AG04449 (cell line): Measurements from ENCODE around the gene PMEPA1.

Experiments
- CTCF ChIA-PET: fragments of 350-600 bp; formaldehyde crosslinking; extraction: SDS; loops from one replicate; lab custom pipeline; 2021; ENCODE audit warnings: antibody characterized with exemption; lab: Yijun Ruan, JAX
- POLR2A ChIA-PET: fragments of 400-600, 350-600 bp; formaldehyde crosslinking; extraction: SDS; loops from one replicate; lab custom pipeline; 2020; ENCODE audit warnings: antibody characterized with exemption, inconsistent platforms; lab: Yijun Ruan, JAX
- DNase-seq: peaks from one replicate; pipeline ENCODE4 v3.0.0-alpha.2; 2010; ENCODE audit warnings: low read depth, low spot score
- H3K4me3 ChIP-seq: 2 replicates; pipeline ENCODE4 v1.5.1; 2011; ENCODE audit warnings: low read depth, mild to moderate bottlenecking, control low read depth, low read length
- CTCF ChIP-seq: IDR thresholded peaks from one replicate; pipeline ENCODE4 v1.5.1; 2011; ENCODE audit warnings: mild to moderate bottlenecking, moderate library complexity, low read length, control low read depth, inconsistent platforms; ENCODE audit not compliant: insufficient read depth; ENCODE audit errors: missing control alignments

The PMEPA1 gene

GRCh38 chr20:57696401-57696961, 13.3 kb downstream of the PMEPA1 start:
- TF ChIP-seq CTCF = no peak
- H3K4me3 ChIP-seq = no peak overlapping the region
- POLR2A ChIA-PET = no interaction called here
- CTCF ChIA-PET = interaction anchor here (0.7 to 2.9 kb wide), 2 partner anchors 12 to 43 kb away, joined by 3 to 7 read pairs; no protein-coding TSS in a partner anchor
- DNase-seq = no peak

- DNase-seq = no peak
- POLR2A ChIA-PET = no interaction called here
- H3K4me3 ChIP-seq = no peak overlapping the region
- TF ChIP-seq CTCF = no peak
- CTCF ChIA-PET = interaction anchor here (2.9 kb wide), 1 partner anchor 42 kb away, joined by 7 read pairs; no protein-coding TSS in a partner anchor
Measured at GRCh38 chr20:57695940-57696339, 13.9 kb downstream of the PMEPA1 start.

GRCh38 chr20:57695012-57695411, 14.8 kb downstream of the PMEPA1 start:
- ChIA-PET POLR2A (no interaction called here), CTCF (no interaction called here)
- no peak for TF ChIP-seq CTCF
- H3K4me3 ChIP-seq = no peak overlapping the region
- DNase-seq = no peak

GRCh38 chr20:57694481-57694880, 15.3 kb downstream of the PMEPA1 start:
- POLR2A ChIA-PET = no interaction called here
- no peak for TF ChIP-seq CTCF
- DNase-seq = no peak
- CTCF ChIA-PET = interaction anchor here (1.4 to 1.7 kb wide), 2 partner anchors 10 to 20 kb away, joined by 4 read pairs; no protein-coding TSS in a partner anchor
- no peak overlapping the region for H3K4me3 ChIP-seq

- POLR2A ChIA-PET = interaction anchor here (0.6 kb wide), 1 partner anchor 466 kb away, joined by 3 read pairs; no protein-coding TSS in a partner anchor
- no peak for TF ChIP-seq CTCF
- DNase-seq = no peak
- CTCF ChIA-PET = interaction anchor here (1.4 to 1.7 kb wide), 2 partner anchors 9 to 19 kb away, joined by 4 read pairs; no protein-coding TSS in a partner anchor
- no peak overlapping the region for H3K4me3 ChIP-seq
Measured at GRCh38 chr20:57693670-57694329, 16.0 kb downstream of the PMEPA1 start.

GRCh38 chr20:57693002-57693582, 16.7 kb downstream of the PMEPA1 start:
- ChIA-PET CTCF (interaction anchor here (1.1 to 1.7 kb wide), 3 partner anchors 9 to 517 kb away, joined by 3 to 4 read pairs (median 4); no protein-coding TSS in a partner anchor), POLR2A (interaction anchor here (0.6 kb wide), 1 partner anchor 467 kb away, joined by 3 read pairs; no protein-coding TSS in a partner anchor)
- no peak for DNase-seq
- no peak overlapping the region for H3K4me3 ChIP-seq
- TF ChIP-seq CTCF = no peak
